Caki2 (cell line): ENCODE data around the gene MOBP. TPM values are rescaled to one million over a fixed set of nuclear protein-coding genes. Genes with fewer than 3 reads are reported as not detected.

ENCODE experiments used
- DNase-seq: peaks from one replicate; pipeline ENCODE4 v3.0.0-alpha.2; 2015; ENCODE audit warnings: low read depth
- in situ Hi-C: cut with HindIII; loops from 2 replicates; pipeline ENCODE4 v1.10.0; 2016; ENCODE audit warnings: low sequenced_read_pairs, low pct_unique_long_range_greater_than_20kb, mixed read lengths
- total RNA-seq: library from RNA; depleted of rRNA; stranded (reverse); fragments of >200 nt; shearing (Covaris generic); gene quantifications from 2 replicates; pipeline ENCODE4 v1.2.3, GENCODE V29; 2014; ENCODE audit warnings: low replicate concordance; rRNA removed

MOBP gene
- total RNA-seq, 1 experiment from 2014 or later: not detected

GRCh38 chr3:39519554-39520288 is 52.2 kb downstream of the MOBP start:
- no peak for DNase-seq
- in situ Hi-C loops: no loop called here

DNA sequence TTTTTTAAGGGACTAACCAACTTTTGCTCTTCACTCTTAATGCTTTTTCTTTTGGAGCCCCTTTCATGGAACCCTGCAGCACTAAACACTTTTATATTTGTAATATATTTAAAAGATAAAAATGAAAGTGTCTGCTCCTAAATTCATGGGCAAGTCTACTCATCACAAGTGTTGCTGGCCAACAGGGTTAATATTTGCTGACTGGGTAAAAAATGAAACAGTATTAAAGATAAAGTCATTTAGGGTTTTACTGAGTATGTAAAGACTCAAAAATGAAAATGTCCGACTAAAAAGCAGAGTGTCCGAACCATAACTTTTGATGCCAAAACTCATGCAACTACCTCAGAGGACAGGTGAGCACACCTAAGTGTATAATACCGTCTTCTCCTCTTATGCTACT is 54.0 kb downstream of the MOBP start:
- in situ Hi-C loops: no loop called here
- no peak for DNase-seq

DNA sequence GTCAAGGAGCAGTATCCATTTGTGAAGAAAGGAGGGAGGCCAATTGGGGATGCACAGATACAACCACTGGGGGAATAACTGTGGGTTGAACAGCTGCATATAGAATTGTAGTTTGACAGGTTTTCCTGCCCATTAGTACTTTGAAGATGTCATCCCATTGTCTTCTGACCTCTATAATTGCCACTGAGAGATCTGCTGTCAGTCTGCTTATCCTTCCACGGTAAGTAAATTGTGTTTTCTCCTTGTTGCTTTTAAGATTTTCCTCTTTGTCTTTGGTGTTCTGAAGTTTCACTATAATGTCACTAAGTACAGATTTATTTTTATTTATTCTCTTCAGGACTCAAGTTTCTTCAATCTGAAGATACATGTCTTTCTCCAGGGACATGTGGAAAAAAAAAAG is 56.6 kb downstream of the MOBP start:
- in situ Hi-C loops: no loop called here
- DNase-seq: no peak

DNA sequence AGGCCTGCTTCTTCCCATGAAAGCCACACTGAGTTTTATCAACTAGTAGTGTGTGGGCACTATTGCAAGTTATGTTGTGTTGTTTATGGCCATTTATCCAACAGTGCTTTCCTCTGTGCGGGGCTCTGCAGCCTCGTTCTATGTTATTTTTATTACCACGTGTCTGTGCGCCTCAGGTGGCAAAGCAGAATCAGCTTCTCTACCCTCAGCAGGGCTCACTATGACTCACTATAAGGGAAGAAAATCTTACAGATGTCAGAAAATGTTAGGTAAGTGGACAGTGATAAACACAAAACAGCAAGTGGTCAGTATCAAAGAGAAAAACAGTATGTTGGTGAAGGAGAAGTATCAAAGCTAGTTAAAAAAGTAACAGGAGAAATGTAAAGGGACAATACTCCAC is 61.4 kb downstream of the MOBP start:
- no peak for DNase-seq
- in situ Hi-C loops: no loop called here

DNA sequence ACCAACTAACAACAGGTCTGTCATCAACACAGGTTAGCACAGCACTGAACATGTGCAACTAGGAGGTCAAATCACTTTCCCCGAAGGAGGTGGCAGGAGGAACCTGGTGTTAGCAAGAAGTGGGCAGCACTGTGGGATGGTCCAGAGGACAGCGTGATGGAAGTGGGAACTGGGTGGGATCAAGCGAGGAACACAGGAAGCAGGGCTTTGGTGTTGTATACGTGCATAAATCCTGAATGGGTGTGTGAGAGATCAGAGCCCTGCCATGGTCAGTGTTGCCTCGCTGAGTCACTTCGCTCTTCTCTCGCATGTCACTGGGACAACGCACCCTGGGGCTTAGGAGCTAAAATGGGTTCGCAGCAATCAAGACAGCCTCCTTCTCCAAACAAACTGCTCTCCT is 62.1 kb downstream of the MOBP start:
- in situ Hi-C loops: no loop called here
- DNase-seq: no peak

GRCh38 chr3:39531066-39531465 is 63.6 kb downstream of the MOBP start:
- in situ Hi-C loops: no loop called here

GRCh38 chr3:39531665-39532064 is 64.2 kb downstream of the MOBP start:
- DNase-seq: peak; percentile 5
- in situ Hi-C loops: no loop called here

More at GRCh38 chr3:39531066-39531465, 63.6 kb downstream of the MOBP start:
- no peak for DNase-seq

GRCh38 chr3:39532777-39533176 is 65.3 kb downstream of the MOBP start:
- in situ Hi-C loops: no loop called here
- DNase-seq: no peak

DNA sequence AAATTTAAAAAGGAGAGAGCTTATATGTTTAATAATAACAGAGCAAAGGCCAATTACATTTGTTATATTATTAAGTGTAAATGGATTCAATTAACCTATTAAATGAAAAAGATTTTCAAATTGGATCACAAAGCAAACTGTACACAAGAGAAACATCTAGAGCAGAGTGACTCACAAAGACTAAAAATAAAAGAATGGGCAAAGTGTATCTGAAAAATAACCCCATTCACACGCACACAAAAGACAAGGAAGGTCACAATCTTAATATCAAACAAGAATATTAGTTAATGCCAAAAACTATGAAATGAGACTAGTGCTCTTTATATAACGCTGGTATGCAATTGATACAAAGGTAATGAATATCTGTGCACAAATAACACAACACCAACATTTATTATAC is 65.7 kb downstream of the MOBP start:
- in situ Hi-C loops: no loop called here
- no peak for DNase-seq

- in situ Hi-C loops: no loop called here
Observed at GRCh38 chr3:39540162-39540921, 72.9 kb downstream of the MOBP start.

DNA sequence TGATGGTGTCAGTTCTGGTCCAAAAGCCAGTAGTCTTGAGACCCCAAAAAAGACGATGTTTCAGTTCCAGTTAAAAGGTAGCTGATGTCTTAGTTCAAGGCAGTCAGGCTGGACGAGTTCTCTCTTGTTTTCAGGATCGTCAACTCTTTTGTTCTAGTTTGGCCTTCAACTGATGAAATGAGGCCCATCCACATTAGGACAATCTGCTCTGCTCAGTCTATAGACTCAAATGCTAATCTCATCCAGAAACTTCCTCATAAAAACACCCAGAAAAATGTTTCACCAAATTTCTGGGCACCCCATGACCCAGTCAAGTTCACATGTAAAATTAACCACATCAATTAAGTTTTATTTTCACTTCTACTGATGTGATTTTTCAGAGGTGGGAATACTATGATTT is 74.0 kb downstream of the MOBP start:
- in situ Hi-C loops: no loop called here
- DNase-seq: no peak

More at GRCh38 chr3:39540162-39540921, 72.9 kb downstream of the MOBP start:
- DNase-seq: no peak

DNA sequence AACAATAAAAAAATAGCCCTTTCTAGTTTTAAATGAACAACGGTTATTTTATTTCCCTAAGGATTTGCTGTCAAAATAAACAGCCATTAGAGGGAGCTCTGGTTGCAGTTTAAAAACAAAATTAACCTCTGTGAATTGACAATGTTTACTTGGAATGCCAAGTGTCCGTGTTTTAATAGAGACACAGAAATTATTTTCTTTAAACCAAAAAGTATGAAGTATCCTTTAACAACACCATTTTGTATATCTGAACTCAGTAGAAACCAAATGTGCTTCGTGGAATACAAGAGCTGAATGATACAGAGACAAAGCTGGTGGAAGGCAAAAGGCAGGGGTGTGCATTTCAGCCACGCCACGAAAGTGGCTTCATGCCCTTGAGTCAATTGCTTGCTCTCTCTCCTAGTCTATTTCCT is 74.4 kb downstream of the MOBP start:
- in situ Hi-C loops: no loop called here
- DNase-seq: no peak

DNA sequence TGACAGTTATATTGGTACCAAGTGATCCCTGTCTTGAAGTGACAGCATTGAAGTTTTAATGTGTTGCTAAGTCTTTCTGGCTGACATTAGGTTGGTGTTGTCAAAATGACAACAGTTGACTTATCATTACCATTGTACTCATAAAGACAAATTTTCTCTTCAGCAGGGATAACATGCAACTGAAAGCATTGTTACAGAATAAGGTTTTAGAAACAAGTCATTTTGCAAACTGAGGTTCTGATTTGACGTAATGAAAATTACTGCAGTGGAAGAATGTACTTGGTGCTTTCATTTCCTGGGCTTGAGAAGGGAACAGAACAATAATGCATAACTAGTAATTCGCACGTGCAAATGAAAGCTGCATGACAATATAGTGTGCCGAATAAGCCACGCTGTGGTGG is 75.1 kb downstream of the MOBP start:
- in situ Hi-C loops: no loop called here
- no peak for DNase-seq

- in situ Hi-C loops: no loop called here
- no peak for DNase-seq
Observed at GRCh38 chr3:39548282-39548681, 80.8 kb downstream of the MOBP start.

DNA sequence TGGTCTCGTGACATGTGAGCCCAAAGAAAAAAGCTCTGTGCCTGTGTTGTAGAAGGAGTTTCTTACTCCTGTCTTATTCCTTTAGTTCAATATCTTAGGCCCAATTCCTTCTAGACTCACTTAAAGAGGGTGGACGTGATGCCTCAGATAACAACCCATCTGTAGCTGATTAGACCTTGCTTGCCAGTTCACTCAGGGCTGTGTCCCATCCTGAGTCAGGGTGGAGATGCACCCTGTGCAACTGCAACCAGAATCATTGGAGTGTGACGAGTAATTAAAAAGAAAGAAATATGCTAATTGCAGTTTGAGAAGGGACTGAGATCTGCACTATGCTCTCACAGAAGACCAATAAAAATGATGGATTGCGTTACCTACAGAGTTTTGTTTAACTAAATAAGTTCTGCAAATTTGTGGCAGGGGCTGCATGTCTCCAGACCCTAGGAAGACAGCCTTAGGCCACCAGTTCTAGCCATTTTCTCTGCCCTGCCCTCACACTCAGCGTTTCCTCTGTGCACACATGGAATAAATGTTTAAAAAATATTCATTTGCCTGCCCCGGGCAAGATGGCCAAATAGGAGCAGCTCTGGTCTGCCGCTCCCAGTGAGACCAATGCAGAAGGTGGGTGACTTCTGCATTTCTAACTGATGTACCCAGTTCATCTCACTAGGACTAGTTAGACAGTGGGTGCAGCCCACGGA is 83.0 kb downstream of the MOBP start:
- DNase-seq: no peak
- in situ Hi-C loops: no loop called here

Other genes with a start within 250 kb of the MOBP start
- gene CX3CR1, start 187.6 kb upstream of the MOBP start, total RNA-seq: 0.06 TPM in 1 of 2 replicates, not detected in the other
- gene CCR8, start 138.0 kb upstream of the MOBP start, total RNA-seq: not detected in 2 replicates
- gene SLC25A38, start 84.3 kb upstream of the MOBP start, total RNA-seq: 18.1 and 35.4 TPM in 2 replicates
- 942 and 1,136 TPM in 2 replicates for gene RPSA, start 61.0 kb upstream of the MOBP start, total RNA-seq